Loucy (cell line): ENCODE measurements around the gene NAAA.

Experiments
- H2AFZ ChIP-seq: fragments of 200-600 bp; sonication (generic); 2 replicates; pipeline ENCODE4 v1.6.0; 2016; ENCODE audit warnings: antibody characterized with exemption, mild to moderate bottlenecking, low read length, moderate library complexity
- H3F3A ChIP-seq: fragments of 200-600 bp; 2 replicates; pipeline ENCODE4 v1.6.0; 2016; ENCODE audit warnings: antibody characterized with exemption, low read depth, mild to moderate bottlenecking
- H3K27me3 ChIP-seq: fragments of 200-600 bp; sonication (generic); 2 replicates; pipeline ENCODE4 v1.6.1; 2014; ENCODE audit warnings: low read length, mild to moderate bottlenecking; ENCODE audit not compliant: insufficient read depth, poor library complexity, severe bottlenecking
- H3K36me3 ChIP-seq: fragments of 200-600 bp; sonication (generic); 2 replicates; pipeline ENCODE4 v1.6.1; 2016; ENCODE audit warnings: low read length; ENCODE audit not compliant: insufficient read depth
- H3K4me1 ChIP-seq: fragments of 200-600 bp; sonication (generic); 2 replicates; pipeline ENCODE4 v1.5.1; 2014; ENCODE audit warnings: low read length, mild to moderate bottlenecking; ENCODE audit not compliant: insufficient read depth, poor library complexity, severe bottlenecking
- H3K4me2 ChIP-seq: fragments of 200-600 bp; sonication (generic); 2 replicates; pipeline ENCODE4 v1.6.0; 2014; ENCODE audit warnings: antibody characterized with exemption, low read length, low read depth, mild to moderate bottlenecking; ENCODE audit not compliant: poor library complexity, severe bottlenecking
- H3K4me3 ChIP-seq: fragments of 200-600 bp; sonication (generic); 2 replicates; pipeline ENCODE4 v1.5.1; 2014; ENCODE audit warnings: low read length, mild to moderate bottlenecking, mixed read lengths; ENCODE audit not compliant: poor library complexity, severe bottlenecking
- H3K79me2 ChIP-seq: fragments of 200-600 bp; sonication (generic); 2 replicates; pipeline ENCODE4 v1.6.1; 2014; ENCODE audit warnings: low read length; ENCODE audit not compliant: insufficient read depth
- H3K9ac ChIP-seq: fragments of 200-600 bp; sonication (generic); 2 replicates; pipeline ENCODE4 v1.6.0; 2014; ENCODE audit warnings: mild to moderate bottlenecking, low read depth, low read length, moderate library complexity; ENCODE audit not compliant: poor library complexity, severe bottlenecking
- H3K9me2 ChIP-seq: fragments of 200-600 bp; sonication (generic); replicated peaks from 2 replicates; pipeline ENCODE4 v1.6.1; 2016; ENCODE audit warnings: low read depth, low read length, mixed read lengths
- H3K9me3 ChIP-seq: fragments of 200-600 bp; sonication (generic); 2 replicates; pipeline ENCODE4 v1.6.1; 2014; ENCODE audit warnings: mild to moderate bottlenecking, antibody characterized with exemption, low read length, low read depth; ENCODE audit not compliant: insufficient read depth
- H4K20me1 ChIP-seq: fragments of 200-600 bp; sonication (generic); 2 replicates; pipeline ENCODE4 v1.6.0; 2014; ENCODE audit warnings: antibody characterized with exemption, low read length, mild to moderate bottlenecking; ENCODE audit not compliant: insufficient read depth, poor library complexity, severe bottlenecking
- EZH2phosphoT487 ChIP-seq: fragments of 200-600 bp; IDR thresholded peaks from 2 replicates; pipeline ENCODE4 v1.6.1; 2018; ENCODE audit warnings: antibody characterized with exemption, mild to moderate bottlenecking, moderate library complexity, borderline replicate concordance
- TF ChIP-seq, protein P1 (sequence below): fragments of 200-600 bp; sonication (generic); conservative IDR thresholded peaks from 2 replicates; pipeline ENCODE4 v1.5.1; 2014; ENCODE audit warnings: mild to moderate bottlenecking, antibody characterized with exemption, low read length

Gene NAAA

DNA sequence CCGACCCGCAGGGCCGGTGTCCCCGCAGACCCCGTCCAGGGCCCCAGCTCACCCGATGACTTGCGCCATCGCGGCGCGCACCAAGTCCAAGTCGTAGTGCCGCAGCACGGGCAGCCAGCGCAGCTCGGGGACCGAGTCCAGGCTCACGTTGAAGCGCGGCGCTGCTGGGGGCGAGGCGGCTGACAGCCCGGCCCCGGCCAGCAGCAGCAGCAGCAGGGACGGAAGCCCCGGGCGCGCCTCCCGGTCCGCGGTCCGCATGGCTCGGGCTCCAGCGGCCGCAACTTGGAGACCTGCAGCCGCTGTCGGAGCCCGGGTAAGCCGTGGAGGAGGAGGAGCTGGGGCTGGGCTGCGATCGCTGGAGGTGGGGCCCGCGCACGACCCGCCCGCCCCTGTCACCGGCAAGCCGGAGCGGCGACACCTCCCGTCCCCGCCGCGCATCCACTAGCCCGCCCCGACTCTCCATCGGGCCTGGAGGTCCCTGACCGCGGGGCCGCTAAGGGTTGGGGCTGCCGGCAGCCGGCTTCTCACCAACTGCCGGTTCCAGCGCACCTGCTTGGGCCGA lies at the start of gene NAAA:
Gene NAAA (minus strand): TSS at position 322 of the 562 bp plus-strand sequence. CDS start 64 bp downstream, at position 258.
- Histone ChIP-seq H3K9me2 (no peaks in the 10 kb centered on the region), H3K4me2 (peak within 1 kb of the TSS; percentile 74), H3K79me2 (no peaks in the 10 kb centered on the region), H3K4me1 (peaks cover 7% of the 10 kb centered on the region), H2AFZ (peak within 1 kb of the TSS; percentile 99), H3K9me3 (no peaks in the 10 kb centered on the region), H3K4me3 (peak within 1 kb of the TSS; percentile 83), H3K27me3 (no peaks in the 10 kb centered on the region), H3F3A (no peaks in the 10 kb centered on the region), H4K20me1 (no peaks in the 10 kb centered on the region), H3K36me3 (no peaks in the 10 kb centered on the region), H3K9ac (peak within 1 kb of the TSS; percentile 78)
- no peak for TF ChIP-seq EZH2phosphoT487
- TF ChIP-seq, protein P1, sequence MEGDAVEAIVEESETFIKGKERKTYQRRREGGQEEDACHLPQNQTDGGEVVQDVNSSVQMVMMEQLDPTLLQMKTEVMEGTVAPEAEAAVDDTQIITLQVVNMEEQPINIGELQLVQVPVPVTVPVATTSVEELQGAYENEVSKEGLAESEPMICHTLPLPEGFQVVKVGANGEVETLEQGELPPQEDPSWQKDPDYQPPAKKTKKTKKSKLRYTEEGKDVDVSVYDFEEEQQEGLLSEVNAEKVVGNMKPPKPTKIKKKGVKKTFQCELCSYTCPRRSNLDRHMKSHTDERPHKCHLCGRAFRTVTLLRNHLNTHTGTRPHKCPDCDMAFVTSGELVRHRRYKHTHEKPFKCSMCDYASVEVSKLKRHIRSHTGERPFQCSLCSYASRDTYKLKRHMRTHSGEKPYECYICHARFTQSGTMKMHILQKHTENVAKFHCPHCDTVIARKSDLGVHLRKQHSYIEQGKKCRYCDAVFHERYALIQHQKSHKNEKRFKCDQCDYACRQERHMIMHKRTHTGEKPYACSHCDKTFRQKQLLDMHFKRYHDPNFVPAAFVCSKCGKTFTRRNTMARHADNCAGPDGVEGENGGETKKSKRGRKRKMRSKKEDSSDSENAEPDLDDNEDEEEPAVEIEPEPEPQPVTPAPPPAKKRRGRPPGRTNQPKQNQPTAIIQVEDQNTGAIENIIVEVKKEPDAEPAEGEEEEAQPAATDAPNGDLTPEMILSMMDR = peak; percentile 26

DNA sequence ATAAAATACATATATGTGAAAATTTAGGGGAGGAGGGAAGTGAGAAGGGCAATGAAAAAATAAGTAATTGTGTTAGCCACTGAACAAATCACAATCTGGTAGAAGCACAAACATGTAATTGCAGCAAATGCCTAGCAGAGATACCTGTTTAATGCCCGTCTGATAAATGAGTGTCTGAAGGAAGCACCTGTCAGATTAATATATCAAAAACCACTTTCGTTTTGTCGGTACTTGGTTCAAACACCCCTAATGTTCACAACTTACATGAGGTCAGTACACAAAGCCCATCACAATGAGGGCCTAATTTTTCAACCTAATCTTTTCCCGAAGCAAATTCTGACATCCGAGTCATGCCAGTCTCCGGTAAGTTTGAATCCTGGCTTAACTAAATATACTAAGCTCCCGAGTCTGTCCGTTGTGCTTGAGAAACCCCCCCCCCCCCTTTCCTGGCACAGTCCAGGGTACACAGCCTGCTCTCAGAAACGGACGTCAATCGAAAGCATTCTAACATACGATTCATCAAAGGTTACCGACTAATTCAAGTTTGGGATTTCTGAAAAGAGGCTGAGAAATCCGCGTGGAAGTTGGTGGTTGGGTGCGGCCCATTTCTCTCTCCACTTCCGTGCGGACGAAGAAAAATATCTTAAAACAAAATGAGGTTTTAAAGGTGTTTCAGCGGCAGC lies 49.2 kb upstream of the NAAA start:
- peak overlapping the region; percentile 95 for H3K4me3 ChIP-seq
- no peak for TF ChIP-seq EZH2phosphoT487
- H2AFZ ChIP-seq = no peak overlapping the region
- H3K79me2 ChIP-seq = peaks cover 57% of the 10 kb centered on the region
- peak overlapping the region; percentile 91 for H3K9ac ChIP-seq
- no peaks in the 10 kb centered on the region for H3K36me3 ChIP-seq
- no peaks in the 10 kb centered on the region for H3K9me3 ChIP-seq
- no peaks in the 10 kb centered on the region for H3F3A ChIP-seq
- no peaks in the 10 kb centered on the region for H3K27me3 ChIP-seq
- H3K9me2 ChIP-seq = no peaks in the 10 kb centered on the region
- H3K4me2 ChIP-seq = peak overlapping the region; percentile 93
- peaks cover 37% of the 10 kb centered on the region for H3K4me1 ChIP-seq
- H4K20me1 ChIP-seq = peaks cover 23% of the 10 kb centered on the region

DNA sequence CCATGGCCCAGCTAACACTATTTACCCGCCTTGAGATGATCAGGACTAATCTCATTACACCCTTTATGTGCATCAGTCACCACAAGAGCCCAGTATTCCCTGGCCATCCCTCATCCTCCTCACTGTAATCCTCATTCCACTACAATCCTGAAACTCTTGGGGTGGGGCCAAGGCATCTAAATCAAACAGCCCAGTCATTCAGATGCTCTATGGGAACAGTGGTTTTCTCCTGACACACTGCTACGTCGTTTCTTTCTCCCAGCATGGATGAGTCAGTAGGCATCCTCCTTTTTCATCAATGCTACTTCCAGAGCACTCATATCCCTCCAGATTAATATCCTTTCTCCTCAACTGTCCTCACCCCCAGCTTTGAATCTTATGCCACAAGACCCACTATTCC lies 44.3 kb upstream of the NAAA start:
- peaks cover 16% of the 10 kb centered on the region; the same call in 1 of the 2 replicates for H3K36me3 ChIP-seq
- H3K4me2 ChIP-seq = peak overlapping the region; percentile 93
- no peaks in the 10 kb centered on the region for H3K27me3 ChIP-seq
- H3F3A ChIP-seq = no peaks in the 10 kb centered on the region
- H3K9me3 ChIP-seq = no peaks in the 10 kb centered on the region
- no peaks in the 10 kb centered on the region for H3K9me2 ChIP-seq
- H4K20me1 ChIP-seq = peaks cover 21% of the 10 kb centered on the region
- H3K79me2 ChIP-seq = peaks cover 64% of the 10 kb centered on the region
- H3K9ac ChIP-seq = no peak overlapping the region
- no peak for TF ChIP-seq EZH2phosphoT487
- TF ChIP-seq, protein P1 = no peak
- H3K4me3 ChIP-seq = no peak overlapping the region
- peaks cover 33% of the 10 kb centered on the region for H3K4me1 ChIP-seq
- H2AFZ ChIP-seq = no peak overlapping the region
